ENCODE results near the gene CTSH.

CTSH gene

DNA sequence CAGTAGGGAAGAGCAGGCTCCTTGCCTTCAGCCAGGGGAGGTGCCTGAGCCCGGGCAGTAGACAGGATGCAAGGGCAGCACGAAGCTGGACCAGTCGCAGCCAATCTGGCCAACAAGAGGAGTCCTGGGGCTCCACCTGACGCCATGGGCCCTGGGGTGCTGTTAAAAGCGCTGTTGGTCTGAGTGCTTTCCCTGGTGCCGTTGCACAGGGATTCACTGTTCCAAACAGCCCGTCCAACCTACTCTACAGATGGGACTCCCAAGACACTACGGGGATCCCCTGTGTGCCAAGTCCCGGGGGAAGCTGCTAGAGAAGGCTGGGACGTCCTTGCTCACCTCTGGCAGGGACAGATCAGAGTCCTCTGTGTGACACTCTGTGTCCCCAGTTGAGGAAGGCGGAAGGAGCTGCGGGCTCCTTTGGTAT is 632 bp downstream of the CTSH start:
- Histone ChIP-seq H3K36me3 (no peaks in the 10 kb centered on the region), H3K27ac (peak overlapping the region; percentile 49 to 56), H3K4me1 (peaks cover 0 to 17% (median 8%) of the 10 kb centered on the region in 4 donors), H3K27me3 (no peaks in the 10 kb centered on the region), H3K4me3 (peak overlapping the region; percentile 52 to 57), H3K9me3 (no peaks in the 10 kb centered on the region)
- intact Hi-C loops (cut with DNase I; ENCODE audit: low total_unique reads) = no loop called here
- DNase-seq = no peak
- TF ChIP-seq, protein P1, sequence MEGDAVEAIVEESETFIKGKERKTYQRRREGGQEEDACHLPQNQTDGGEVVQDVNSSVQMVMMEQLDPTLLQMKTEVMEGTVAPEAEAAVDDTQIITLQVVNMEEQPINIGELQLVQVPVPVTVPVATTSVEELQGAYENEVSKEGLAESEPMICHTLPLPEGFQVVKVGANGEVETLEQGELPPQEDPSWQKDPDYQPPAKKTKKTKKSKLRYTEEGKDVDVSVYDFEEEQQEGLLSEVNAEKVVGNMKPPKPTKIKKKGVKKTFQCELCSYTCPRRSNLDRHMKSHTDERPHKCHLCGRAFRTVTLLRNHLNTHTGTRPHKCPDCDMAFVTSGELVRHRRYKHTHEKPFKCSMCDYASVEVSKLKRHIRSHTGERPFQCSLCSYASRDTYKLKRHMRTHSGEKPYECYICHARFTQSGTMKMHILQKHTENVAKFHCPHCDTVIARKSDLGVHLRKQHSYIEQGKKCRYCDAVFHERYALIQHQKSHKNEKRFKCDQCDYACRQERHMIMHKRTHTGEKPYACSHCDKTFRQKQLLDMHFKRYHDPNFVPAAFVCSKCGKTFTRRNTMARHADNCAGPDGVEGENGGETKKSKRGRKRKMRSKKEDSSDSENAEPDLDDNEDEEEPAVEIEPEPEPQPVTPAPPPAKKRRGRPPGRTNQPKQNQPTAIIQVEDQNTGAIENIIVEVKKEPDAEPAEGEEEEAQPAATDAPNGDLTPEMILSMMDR (IDR thresholded peaks at IDR 0.05) = no peak

DNA sequence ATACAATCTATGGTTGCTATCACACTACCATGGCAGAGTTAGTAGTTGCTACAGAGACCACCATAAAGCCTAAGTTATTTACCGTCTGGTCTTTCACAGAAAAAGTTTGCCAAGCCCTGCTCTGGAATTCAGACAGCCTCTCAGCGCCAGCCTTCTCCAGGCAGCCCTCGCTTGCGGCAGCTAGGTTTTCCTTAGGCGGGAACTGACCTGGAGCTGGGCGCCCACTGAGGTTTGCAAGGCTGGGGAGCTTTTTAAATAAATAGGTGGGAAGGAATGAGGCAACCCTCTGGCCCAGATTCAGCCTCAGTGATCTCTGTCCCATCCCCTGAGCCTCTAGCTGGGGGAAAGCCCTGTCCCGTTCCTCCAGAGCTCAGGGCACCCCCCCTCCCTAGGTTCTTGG is 1.2 kb downstream of the CTSH start:
- no peaks in the 10 kb centered on the region for H3K27me3 ChIP-seq
- intact Hi-C loops (cut with DNase I; ENCODE audit: low total_unique reads) = no loop called here
- TF ChIP-seq, protein P1 (IDR thresholded peaks at IDR 0.05) = no peak

GRCh38 chr15:78942741-78943140 is 2.1 kb downstream of the CTSH start:
- H3K4me1 ChIP-seq = peaks cover 0 to 17% (median 8%) of the 10 kb centered on the region in 4 donors
- H3K9me3 ChIP-seq = no peaks in the 10 kb centered on the region
- no peak for DNase-seq
- intact Hi-C loops (cut with DNase I; ENCODE audit: low total_unique reads) = no loop called here
- no peaks in the 10 kb centered on the region for H3K36me3 ChIP-seq
- H3K4me3 ChIP-seq = no peak overlapping the region
- H3K27ac ChIP-seq = no peak overlapping the region
- no peaks in the 10 kb centered on the region for H3K27me3 ChIP-seq
- TF ChIP-seq, protein P1 (IDR thresholded peaks at IDR 0.05) = no peak

More for the DNA sequence above, 1.2 kb downstream of the CTSH start:
- Histone ChIP-seq H3K4me3 (peak overlapping the region; percentile 52 to 57), H3K9me3 (no peaks in the 10 kb centered on the region), H3K4me1 (peaks cover 0 to 17% (median 8%) of the 10 kb centered on the region in 4 donors), H3K27ac (peak overlapping the region in 1 of 2 donors; percentile 56), H3K36me3 (no peaks in the 10 kb centered on the region)
- no peak for DNase-seq

DNA sequence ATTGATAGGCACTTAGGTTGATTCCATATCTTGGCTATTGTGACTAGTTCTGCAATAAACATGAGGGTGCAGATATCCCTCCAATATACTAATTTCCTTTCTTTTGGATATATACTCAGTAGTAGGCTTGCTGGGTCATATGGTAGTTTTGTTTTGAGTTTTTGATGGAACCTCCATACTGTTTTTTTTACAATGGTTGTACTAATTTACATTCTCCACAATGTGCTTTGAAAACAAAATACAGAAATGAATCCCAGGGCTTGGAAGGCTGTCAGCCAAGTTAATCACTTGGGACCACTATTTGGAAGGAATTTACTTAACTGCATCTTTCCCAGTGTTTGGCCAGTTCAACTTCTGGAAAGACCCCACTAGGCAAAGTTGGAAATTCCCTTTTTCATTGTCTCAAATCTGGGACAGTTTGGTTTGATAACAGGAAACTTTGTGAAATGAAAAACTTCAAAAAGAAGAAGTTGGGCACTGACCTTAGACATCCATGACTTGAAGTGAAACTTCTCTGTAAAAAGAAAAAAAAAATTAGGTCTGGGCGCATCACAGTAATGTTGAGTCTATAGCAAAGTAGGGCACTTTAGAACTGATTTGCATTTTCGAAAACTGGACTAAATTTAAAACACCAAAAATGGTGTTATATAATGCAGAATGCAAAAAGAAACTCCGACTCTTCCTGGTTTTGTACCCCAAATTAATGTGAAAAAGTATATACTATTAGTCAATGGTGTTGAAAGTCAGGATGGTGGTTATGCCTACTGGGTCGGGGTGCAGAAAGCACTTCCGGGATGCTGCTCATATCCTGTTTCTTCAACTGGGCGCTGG is 6.0 kb downstream of the CTSH start:
- H3K4me3 ChIP-seq = no peak overlapping the region
- H3K9me3 ChIP-seq = no peaks in the 10 kb centered on the region
- TF ChIP-seq, protein P1 (IDR thresholded peaks at IDR 0.05) = no peak
- intact Hi-C loops (cut with DNase I; ENCODE audit: low total_unique reads) = no loop called here
- H3K27me3 ChIP-seq = no peaks in the 10 kb centered on the region
- no peak for DNase-seq
- H3K27ac ChIP-seq = no peak overlapping the region
- H3K4me1 ChIP-seq = peaks cover 0 to 12% (median 7%) of the 10 kb centered on the region in 4 donors
- no peaks in the 10 kb centered on the region for H3K36me3 ChIP-seq

GRCh38 chr15:78937132-78937739 is 7.6 kb downstream of the CTSH start:
- no peak overlapping the region for H3K27ac ChIP-seq
- no peaks in the 10 kb centered on the region for H3K9me3 ChIP-seq
- intact Hi-C loops (cut with DNase I; ENCODE audit: low total_unique reads) = no loop called here
- no peak overlapping the region for H3K4me3 ChIP-seq
- H3K36me3 ChIP-seq = no peaks in the 10 kb centered on the region
- no peaks in the 10 kb centered on the region for H3K27me3 ChIP-seq
- TF ChIP-seq, protein P1 (IDR thresholded peaks at IDR 0.05) = no peak
- H3K4me1 ChIP-seq = peaks cover 0 to 22% (median 12%) of the 10 kb centered on the region in 4 donors
- no peak for DNase-seq

Measured in tibial artery (tissue), 4 donors.